Heart left ventricle (tissue), 13 donors: ENCODE results near the gene IL32.

Experiments
- CTCF ChIP-seq, 12 donors: fragments of 200-600 bp; sonication (generic) in 4 of 12; IDR thresholded peaks; one replicate each; pipeline versions ENCODE4 v1.5.0 to v1.8.0; 2018 to 2022; ENCODE audit warnings: antibody characterized with exemption in 12 of 12, mild to moderate bottlenecking in 5 of 12
- POLR2A ChIP-seq, 2 donors: fragments of 450-650 bp; IDR thresholded peaks; one replicate each; pipeline ENCODE4 v1.6.1; 2017; ENCODE audit warnings: antibody characterized with exemption in 2 of 2, mild to moderate bottlenecking in 2 of 2, moderate library complexity in 2 of 2
- donor health status: ischemic (EF 13 %, LVEDD 7.1; RV severe dilation, severe dysfunction).
- donor health status: DM: no; HTN: yes; CAD: no.
- donor health status: DM: no; HTN: no; CAD: no.
- donor health status: ischemic (EF 25% LVEDD 6.9; RV normal size, moderate dysfunction).
- donor health status: ischemic (EF 25% LVEDD 5.7; RV mildly dilated, moderate dysfunction).
- donor health status: ischemic (EF 35%, LVEDD 5.7; RV mildly dilated, moderate dysfunction).
- donor health status: nonischemic (EF 11% LVEDD 7.7; RV severe dilation, severe dysfunction).
- donor health status: DM: yes; HTN: yes; CAD: no.
- donor health status: PGD.
- donor health status: ischemic (EF 29% LVEDD 5.4; RV normal size, mild dysfunction).
- donor health status: nonischemic (EF 23%, LVEDD 6.1; RV moderate dilation, normal function).

- TF ChIP-seq POLR2A (IDR thresholded peaks at IDR 0.05) (no peak), CTCF (IDR thresholded peaks at IDR 0.05) (no peak)
Observed at GRCh38 chr16:3118846-3119245, 53.4 kb downstream of the IL32 start.
